NCI-H1092 (cell line): Measurements from ENCODE around the gene C5orf58.

Experiments
- DNase-seq: peaks from one replicate; lab custom pipeline; 2025; lab: John Stamatoyannopoulos, UW

Gene C5orf58

DNA sequence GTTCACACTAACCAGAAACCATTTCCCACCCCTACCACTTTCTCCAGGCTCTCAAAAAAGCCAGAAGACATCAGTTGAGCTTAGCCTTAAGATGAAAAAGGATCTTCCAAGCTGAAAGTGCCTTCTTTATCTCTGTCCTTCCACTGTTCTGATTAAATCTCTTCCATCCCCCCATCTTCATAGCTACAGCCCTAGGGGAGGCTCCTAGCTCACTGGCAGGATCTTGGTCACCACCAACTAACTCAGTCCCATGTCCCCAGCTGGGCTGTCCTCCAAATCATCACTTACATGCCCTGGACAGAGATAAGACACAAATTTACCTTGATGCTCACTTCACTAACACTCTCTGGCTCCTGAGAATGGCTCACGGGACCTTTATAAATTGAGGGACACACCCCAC, 50.5 kb downstream of the C5orf58 start:
- no peak for DNase-seq

DNA sequence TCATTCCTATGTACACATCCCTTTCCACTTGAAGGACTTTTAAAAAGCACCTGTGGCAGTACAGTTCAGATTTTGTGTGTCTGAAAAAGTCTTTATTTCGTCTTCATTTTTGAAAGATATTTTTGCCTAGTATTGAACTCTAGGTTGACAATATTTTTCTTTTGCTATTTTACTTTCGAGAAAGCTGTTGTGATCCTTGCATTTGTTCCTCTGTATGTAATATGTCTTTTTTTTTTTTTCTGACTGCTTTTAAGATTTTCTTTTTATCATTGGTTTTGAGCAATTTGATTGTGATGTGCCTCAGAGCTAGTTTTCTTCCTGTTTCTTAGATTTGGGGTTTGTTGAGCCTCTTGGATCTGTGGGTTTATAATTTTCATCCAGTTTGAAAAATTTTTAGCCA, 51.4 kb downstream of the C5orf58 start:
- DNase-seq, result no peak

DNA sequence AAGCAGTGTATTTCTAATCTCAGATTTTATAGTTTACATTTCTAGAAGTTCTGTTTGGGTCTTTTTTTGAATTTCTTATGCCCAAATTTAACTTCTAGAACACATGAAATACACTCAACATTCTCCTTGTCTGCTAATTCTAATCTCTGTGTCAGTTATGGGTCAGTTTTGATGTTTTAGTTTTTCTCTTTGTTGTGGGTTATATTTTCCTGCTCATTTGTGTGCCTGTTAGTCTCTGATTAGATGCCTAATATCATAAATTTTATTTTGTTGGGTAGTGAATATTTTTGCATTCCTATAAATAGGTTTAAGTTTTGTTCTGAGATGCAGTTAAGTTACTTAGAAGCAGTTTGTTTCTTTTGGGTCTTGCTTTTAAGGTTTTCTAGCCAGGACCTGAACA, 52.4 kb downstream of the C5orf58 start:
- no peak for DNase-seq

DNA sequence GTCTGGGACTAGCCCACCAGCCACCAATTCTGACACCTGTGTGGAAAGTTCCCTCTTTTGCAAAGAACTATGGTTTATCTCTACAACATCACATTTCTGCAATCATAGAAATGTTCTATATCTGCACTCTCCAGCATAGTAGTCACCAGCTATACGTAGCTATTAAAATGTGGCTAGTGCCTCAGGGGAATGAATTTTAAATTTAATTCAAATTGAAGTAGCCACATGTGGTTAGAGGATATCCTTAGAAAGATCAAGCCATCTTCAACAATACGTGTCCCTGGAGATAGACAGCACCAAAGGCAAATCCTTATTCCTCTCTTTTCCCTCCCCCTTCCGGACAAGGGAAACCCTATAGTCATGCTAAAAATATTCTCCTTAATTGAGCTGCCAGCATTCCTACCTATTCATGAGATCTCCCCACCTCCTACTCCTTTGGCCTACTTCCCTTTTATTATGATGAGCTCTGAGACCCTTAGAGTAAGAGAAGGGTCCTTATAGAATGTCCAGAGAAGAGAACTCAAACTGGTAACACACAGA, 53.7 kb downstream of the C5orf58 start:
- no peak for DNase-seq

DNA sequence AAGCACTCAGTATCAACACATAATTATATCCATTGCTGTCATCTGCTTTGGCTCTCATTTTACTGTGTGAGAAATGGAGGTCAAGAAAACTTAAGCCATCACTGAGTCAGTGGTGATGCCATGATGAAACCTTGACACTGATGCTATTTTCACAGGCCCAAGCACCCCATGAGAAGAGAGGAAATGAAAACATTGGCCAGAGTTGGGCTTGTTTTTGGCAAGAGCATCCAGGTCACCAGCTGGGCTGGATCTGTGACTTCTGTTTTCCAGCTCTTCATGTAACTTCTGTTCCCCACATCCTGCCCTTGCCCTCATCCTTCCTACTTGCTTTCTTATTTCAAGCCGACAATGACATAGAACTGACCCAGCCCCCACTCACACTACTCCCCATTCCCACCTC, 54.7 kb downstream of the C5orf58 start:
- DNase-seq, result no peak

DNA sequence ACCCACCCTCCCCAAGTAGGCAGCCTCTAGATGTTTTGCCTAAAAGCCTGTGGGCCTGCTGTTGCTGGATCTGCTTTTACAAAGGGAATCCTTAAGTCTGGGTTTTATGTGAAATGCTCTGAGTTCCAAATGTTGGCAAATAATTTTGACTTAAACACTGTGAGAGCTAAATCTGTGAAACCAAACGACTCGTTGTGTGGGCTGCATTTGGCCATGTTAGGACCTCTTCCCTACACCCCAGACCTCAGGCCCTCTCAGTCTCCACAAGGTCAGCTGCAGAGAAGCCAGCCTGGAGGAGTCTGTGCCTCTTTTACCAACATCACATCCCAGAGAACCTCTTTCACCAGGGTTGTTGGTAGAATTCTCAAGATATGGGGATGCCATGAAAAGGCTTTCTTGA, 55.4 kb downstream of the C5orf58 start:
- no peak for DNase-seq

DNA sequence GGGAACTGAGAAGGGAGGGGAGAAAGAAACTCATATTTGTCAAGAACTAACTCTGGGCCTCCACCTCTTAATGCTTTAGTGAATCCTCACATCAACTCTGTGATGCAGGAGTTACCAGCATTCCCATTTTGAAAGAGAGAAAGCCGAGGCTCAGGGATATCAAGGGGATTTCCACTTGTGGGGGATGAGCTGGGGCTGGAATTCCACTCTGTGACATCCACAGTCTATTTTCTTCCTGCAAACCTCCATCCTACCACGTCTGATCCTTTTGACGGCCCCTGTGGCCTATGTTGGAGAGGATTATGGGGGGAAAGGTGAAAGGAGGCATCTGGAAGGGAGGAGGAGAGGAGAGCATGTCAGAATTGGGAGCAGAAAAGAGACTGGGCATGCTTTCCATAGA, 55.8 kb downstream of the C5orf58 start:
- DNase-seq, result no peak

DNA sequence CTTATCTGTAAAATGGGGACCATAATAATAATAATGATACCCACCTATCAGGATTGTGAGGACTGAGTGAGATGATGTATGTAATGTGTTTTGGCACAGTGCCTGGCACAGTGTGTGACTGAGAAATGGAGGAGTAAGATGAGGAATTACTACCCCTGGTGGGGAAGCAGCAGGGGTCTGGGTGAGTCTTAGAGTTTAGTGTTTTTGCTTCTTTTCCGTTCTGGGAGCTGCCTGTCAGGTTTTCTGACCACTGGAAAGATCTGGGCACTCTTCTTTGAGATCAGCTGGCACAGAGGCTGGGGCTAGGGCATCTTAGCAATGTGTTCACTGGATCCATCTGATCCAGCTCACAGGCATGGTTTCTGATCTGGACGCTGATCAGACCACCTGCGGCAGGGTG, 56.3 kb downstream of the C5orf58 start:
- DNase-seq, result no peak

DNA sequence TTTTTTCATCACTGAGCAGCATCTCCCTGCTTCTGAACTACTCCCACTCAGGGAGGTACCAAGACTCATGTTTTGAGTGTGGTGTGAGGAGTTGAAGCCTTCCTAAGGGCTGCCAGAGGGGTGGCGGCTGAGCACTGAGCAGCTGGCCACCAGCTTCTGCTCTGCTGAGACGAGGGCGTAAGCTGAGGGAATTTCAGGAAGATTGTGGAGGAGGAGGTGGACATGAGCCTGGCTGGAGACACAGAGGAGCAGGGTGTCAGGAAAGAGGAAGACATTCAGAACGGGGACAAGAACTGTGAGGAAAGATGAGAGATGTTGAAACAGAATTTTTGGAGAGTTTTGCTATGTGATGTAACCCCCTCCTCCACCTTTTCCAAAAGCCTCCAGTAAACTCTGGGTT, 57.0 kb downstream of the C5orf58 start:
- DNase-seq, result no peak

DNA sequence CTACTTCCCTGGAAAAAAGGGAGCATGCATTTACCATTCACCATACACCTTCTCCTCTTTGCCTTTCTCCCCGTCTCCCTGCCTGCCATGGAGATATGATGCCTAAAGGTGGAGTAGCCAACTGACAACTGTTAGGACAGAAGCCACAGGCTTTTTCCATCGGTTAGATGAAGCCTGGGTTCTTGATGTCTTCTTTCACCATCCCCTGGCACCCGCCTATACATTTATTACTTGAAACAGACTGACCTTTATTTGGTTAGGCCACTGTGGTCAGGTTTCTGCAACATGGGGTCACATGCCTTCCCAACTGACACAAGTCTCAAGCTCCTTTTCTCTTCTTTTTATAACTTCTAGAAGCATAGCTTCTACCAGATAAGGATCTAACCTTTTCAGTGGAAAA, 57.7 kb downstream of the C5orf58 start:
- no peak for DNase-seq

DNA sequence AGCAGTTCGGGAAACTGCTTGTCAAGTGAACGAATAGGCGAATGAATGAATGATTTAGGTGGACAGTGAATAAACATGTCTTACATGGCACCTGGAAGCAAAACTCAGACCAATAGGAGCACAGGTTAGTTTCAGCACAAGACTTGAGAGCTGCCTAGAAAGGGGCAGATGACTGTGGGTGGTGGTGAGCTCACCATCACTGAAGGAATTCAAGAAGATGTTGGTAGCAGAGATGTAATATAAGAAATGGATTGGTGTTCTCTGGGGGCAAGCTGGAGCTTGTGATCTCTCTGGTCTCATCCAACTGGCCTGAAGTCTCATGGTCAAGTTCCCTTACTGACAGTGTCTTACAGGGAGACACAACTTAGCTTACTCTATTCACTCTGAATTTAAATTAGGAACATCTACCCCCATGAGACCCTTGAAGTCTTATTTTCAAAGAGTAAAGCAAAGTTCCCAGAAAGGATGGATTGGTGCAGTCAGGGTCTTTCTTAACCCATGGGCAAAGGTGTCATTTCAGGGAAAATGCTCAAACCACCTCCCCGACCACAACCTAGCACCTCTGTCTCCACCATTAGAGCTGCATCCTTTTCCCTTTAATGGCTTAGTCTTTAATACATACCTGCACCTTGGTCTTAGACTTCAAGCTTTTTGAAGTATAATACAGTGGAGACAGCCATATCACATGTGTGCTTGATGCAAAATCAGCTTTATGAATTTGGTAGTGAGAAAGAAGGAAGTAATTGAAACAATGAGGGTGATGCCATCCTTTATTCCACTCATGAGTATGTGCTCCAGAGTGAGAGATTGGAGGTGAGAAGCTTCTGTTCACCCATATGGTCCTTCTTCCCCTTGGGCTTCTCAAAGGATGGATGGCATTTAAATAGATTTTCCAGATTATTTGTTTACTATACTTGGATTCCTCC, 59.7 kb downstream of the C5orf58 start:
- no peak for DNase-seq

DNA sequence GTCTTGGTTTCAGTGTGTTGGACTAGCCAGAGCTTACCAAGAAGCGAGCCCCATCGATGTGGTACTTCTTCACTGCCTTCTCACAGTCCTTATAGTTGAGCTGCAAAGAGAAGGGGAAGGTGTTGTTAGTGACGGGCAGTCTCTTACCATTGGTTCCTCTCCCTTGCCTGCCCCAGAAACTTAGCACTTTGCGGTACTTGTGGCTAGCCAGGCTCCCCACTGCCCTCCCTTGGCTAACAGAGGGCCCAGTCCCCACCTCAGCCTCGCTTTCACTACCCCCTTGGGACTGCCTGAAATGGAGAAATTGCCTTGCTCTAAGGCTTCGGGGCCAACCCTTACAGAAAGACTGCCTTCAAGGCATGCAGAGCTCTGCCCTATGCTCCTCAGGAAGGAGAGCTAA, 60.5 kb downstream of the C5orf58 start:
- no peak for DNase-seq

DNA sequence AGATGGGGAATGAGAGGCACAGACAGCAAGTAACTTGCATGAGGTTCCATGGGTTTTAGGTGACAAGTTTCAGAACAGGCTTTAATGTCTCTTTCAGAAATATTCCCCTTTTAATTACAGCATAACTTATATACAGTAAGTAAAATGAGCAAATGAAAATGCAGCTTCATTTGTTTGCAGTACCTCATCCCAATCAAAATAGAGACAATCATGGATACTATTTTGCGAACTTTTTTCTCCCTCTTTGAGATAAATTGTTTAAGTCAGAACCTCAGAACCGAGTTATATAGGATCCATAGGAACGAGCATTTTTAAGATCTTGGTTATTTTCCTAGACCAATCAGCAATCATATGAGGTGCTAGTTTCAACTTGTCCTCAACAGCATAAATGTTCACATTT, 61.3 kb downstream of the C5orf58 start:
- no peak for DNase-seq

DNA sequence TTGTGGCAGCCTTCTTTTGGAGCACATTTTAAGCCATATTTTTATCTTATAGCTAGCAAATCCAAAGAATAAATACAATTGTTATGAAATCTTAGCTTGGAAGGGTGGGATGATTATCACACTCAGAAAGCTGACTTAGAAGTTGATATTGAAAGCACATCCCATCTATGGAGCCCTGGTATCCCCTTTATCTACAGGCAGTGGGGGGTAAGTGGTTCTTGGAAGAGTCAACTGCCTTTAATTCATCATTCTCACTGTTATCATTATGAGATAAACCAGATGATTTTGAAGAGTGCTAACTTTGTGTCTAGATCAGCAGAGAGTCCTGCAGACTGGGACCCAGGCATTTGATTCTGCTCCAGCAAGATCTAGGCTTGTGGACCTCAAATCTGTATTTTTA, 61.8 kb downstream of the C5orf58 start:
- no peak for DNase-seq
